ENCODE data around the gene ERP44. TPM values are rescaled to one million over a fixed set of nuclear protein-coding genes. Genes with fewer than 3 reads are reported as not detected.

Gene ERP44
- total RNA-seq, 2 donors from 2014 or later = 11.2 to 11.5 TPM

DNA sequence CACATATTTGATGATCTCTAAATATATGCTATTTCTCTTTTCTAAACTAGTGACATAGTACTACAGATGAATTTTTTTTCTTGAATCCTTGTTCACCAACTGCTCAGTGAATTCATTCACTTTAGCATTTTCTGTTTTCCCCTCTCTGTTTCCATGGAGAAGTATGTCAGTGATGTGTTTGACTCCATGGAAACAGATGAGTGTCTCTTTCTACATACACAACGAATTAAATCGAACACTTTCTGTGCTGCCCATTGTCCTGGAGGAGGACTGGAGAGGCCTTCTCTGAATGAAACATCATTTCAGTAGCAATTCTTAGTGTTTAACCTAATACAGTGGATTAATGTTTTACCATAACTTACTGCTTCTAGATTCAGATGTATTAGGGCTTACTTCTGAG, 9.8 kb upstream of the ERP44 start:
- Histone ChIP-seq H3K27me3 (no peaks in the 10 kb centered on the region), H3K9me3 (no peaks in the 10 kb centered on the region), H3K4me3 (no peak overlapping the region), H3K4me1 (peaks cover 6% of the 10 kb centered on the region), H3K36me3 (replicated peaks in 1 of 2; ENCODE audit: insufficient read depth in 1 of 2, low read depth in 2 of 2) (peaks cover 0 to 9% of the 10 kb centered on the region in 2 donors), H3K27ac (no peak overlapping the region)
- DNase-seq (no peak), ATAC-seq (no peak)
- TF ChIP-seq, protein P1, sequence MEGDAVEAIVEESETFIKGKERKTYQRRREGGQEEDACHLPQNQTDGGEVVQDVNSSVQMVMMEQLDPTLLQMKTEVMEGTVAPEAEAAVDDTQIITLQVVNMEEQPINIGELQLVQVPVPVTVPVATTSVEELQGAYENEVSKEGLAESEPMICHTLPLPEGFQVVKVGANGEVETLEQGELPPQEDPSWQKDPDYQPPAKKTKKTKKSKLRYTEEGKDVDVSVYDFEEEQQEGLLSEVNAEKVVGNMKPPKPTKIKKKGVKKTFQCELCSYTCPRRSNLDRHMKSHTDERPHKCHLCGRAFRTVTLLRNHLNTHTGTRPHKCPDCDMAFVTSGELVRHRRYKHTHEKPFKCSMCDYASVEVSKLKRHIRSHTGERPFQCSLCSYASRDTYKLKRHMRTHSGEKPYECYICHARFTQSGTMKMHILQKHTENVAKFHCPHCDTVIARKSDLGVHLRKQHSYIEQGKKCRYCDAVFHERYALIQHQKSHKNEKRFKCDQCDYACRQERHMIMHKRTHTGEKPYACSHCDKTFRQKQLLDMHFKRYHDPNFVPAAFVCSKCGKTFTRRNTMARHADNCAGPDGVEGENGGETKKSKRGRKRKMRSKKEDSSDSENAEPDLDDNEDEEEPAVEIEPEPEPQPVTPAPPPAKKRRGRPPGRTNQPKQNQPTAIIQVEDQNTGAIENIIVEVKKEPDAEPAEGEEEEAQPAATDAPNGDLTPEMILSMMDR (IDR thresholded peaks at IDR 0.05) = no peak
- no peak for TF ChIP-seq POLR2A (IDR thresholded peaks at IDR 0.05)
- WGBS, 2 donors = 74% methylated on average over 2 of the region's 2 CpGs
- intact Hi-C loops (cut with DNase I) = no loop called here

DNA sequence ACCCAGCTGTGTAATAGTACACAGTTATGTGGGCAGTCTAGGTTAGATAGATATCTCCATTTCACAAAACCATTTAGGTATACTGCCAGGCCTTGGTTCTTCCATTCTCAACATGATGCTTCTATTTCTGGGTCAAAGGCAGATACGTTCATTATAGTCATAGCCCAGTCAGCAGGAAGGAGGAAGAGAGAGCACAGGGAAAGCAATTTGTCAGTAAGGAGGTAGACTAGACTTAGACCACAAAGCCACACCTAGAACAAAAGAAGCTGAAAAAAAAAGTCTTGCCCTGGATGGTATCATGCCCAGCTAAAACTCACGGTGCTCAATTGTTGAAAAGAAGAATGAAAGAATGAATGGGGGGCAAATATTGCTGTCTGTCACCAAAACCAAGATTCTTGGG, 7.8 kb upstream of the ERP44 start:
- Histone ChIP-seq H3K9me3 (no peaks in the 10 kb centered on the region), H3K4me1 (peaks cover 6% of the 10 kb centered on the region), H3K27me3 (no peaks in the 10 kb centered on the region), H3K36me3 (replicated peaks in 1 of 2; ENCODE audit: insufficient read depth in 1 of 2, low read depth in 2 of 2) (peaks cover 0 to 9% of the 10 kb centered on the region in 2 donors), H3K4me3 (no peak overlapping the region), H3K27ac (no peak overlapping the region)
- ATAC-seq (no peak), DNase-seq (no peak)
- no peak for TF ChIP-seq POLR2A (IDR thresholded peaks at IDR 0.05)
- TF ChIP-seq, protein P1 (IDR thresholded peaks at IDR 0.05) = no peak
- 80 to 91% methylated on average over 2 of the region's 2 CpGs for WGBS, 2 donors
- intact Hi-C loops (cut with DNase I) = no loop called here

DNA sequence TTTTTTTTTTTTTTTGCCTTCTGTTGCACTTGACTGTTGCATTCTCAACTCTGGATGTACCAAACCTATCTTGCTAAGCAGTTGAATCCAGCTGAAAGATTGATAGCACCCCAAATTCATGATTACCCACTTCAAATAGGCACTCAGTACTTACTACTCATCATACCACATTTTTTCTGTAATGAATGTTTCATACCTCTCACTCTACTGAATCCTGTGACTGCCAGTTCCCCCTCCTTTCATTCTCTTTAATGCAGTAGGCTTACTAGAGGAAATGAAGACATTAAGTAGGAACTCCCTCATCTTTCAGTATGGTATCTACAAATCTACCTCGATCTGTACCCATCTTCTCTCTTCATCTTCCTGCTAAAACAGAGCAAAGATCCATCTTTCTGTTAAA, 7.1 kb upstream of the ERP44 start:
- 0% methylated on average over 1 of the region's 1 CpG for WGBS, 2 donors
- TF ChIP-seq, protein P1 (IDR thresholded peaks at IDR 0.05) = no peak
- no peak for TF ChIP-seq POLR2A (IDR thresholded peaks at IDR 0.05)
- DNase-seq = no peak
- no peaks in the 10 kb centered on the region for H3K27me3 ChIP-seq
- H3K4me3 ChIP-seq = no peak overlapping the region
- no peak for ATAC-seq
- no peaks in the 10 kb centered on the region for H3K9me3 ChIP-seq
- H3K4me1 ChIP-seq = peaks cover 1% of the 10 kb centered on the region
- H3K27ac ChIP-seq = no peak overlapping the region
- intact Hi-C loops (cut with DNase I) = no loop called here
- H3K36me3 ChIP-seq (replicated peaks in 1 of 2; ENCODE audit: insufficient read depth in 1 of 2, low read depth in 2 of 2) = peaks cover 0 to 9% of the 10 kb centered on the region in 2 donors

DNA sequence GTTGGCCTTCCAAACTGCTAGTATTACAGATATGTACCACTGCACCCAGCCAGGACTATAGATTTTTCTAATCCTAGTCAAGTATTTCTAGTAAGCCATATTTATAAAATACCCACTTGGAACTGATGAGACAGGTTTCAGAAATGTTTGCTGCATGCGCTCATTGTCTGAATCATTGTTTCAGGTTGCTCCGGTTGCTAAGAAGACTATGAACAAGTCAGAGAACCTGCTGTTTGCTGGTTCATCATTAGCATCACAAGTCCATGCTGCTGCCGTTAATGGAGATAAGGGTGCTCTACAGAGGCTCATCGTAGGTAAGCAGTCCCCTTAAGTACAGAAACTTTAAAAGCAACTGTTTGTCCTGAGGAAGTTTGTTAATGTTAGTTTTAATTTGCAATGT, 5.5 kb upstream of the ERP44 start:
- DNase-seq (no peak), ATAC-seq (no peak)
- 81 to 82% methylated on average over 4 of the region's 4 CpGs for WGBS, 2 donors
- Histone ChIP-seq H3K4me3 (no peak overlapping the region), H3K27me3 (no peaks in the 10 kb centered on the region), H3K4me1 (peaks cover 8% of the 10 kb centered on the region), H3K9me3 (no peaks in the 10 kb centered on the region), H3K36me3 (replicated peaks in 1 of 2; ENCODE audit: insufficient read depth in 1 of 2, low read depth in 2 of 2) (peaks cover 0 to 9% of the 10 kb centered on the region in 2 donors), H3K27ac (no peak overlapping the region)
- TF ChIP-seq POLR2A (IDR thresholded peaks at IDR 0.05) = no peak
- TF ChIP-seq, protein P1 (IDR thresholded peaks at IDR 0.05) = no peak
- intact Hi-C loops (cut with DNase I) = no loop called here

DNA sequence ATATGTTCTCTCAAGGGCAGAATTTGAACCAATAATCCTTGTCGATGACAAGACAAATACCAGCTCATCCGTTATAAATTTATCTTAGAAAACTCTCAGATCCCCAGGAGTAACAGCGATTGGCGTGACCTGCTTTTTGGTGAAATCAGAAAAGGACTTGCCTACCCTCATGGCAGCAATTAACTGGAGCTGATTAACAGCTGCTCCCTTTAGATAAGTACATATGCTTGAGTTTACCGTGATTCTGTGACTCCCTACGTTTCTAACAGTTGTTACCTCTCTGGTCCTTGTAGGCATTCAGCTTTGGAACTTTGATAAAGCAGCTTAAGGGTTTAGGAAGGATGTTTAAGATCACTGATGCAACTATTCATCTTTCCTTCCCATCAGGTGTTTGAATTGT, 2.8 kb upstream of the ERP44 start:
- Histone ChIP-seq H3K4me3 (no peak overlapping the region), H3K27me3 (no peaks in the 10 kb centered on the region), H3K9me3 (no peaks in the 10 kb centered on the region), H3K27ac (no peak overlapping the region), H3K36me3 (replicated peaks in 1 of 2; ENCODE audit: insufficient read depth in 1 of 2, low read depth in 2 of 2) (peaks cover 0 to 9% of the 10 kb centered on the region in 2 donors), H3K4me1 (peaks cover 22% of the 10 kb centered on the region)
- WGBS, 2 donors = 70 to 74% methylated on average over 6 of the region's 6 CpGs
- DNase-seq (no peak), ATAC-seq (no peak)
- intact Hi-C loops (cut with DNase I) = no loop called here
- TF ChIP-seq, protein P1 (IDR thresholded peaks at IDR 0.05) = no peak
